ENCODE results near the gene JAK2. TPM values are rescaled to one million over a fixed set of nuclear protein-coding genes. Genes with fewer than 3 reads are reported as not detected.

The JAK2 gene
- total RNA-seq, 3 donors from 2014 or later = 17.0 to 24.4 (median 17.5) TPM

GRCh38 chr9:5044160-5044559 lies 59.1 kb downstream of the JAK2 start:
- intact Hi-C loops (cut with DNase I, micrococcal nuclease) = no loop called here
- Histone ChIP-seq H3K4me1 (ENCODE audit: low read depth) (no peaks in the 10 kb centered on the region), H3K4me3 (no peak overlapping the region), H3K36me3 (ENCODE audit: low read depth) (no peaks in the 10 kb centered on the region), H3K9me3 (peaks cover 15% of the 10 kb centered on the region)
- TF ChIP-seq, protein P1, sequence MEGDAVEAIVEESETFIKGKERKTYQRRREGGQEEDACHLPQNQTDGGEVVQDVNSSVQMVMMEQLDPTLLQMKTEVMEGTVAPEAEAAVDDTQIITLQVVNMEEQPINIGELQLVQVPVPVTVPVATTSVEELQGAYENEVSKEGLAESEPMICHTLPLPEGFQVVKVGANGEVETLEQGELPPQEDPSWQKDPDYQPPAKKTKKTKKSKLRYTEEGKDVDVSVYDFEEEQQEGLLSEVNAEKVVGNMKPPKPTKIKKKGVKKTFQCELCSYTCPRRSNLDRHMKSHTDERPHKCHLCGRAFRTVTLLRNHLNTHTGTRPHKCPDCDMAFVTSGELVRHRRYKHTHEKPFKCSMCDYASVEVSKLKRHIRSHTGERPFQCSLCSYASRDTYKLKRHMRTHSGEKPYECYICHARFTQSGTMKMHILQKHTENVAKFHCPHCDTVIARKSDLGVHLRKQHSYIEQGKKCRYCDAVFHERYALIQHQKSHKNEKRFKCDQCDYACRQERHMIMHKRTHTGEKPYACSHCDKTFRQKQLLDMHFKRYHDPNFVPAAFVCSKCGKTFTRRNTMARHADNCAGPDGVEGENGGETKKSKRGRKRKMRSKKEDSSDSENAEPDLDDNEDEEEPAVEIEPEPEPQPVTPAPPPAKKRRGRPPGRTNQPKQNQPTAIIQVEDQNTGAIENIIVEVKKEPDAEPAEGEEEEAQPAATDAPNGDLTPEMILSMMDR (IDR thresholded peaks at IDR 0.05) = no peak
- no peak for ATAC-seq
- no peak for DNase-seq

GRCh38 chr9:5052838-5053237 lies 67.8 kb downstream of the JAK2 start:
- TF ChIP-seq, protein P1 (IDR thresholded peaks at IDR 0.05) = no peak
- Histone ChIP-seq H3K4me3 (no peak overlapping the region), H3K36me3 (ENCODE audit: low read depth) (no peaks in the 10 kb centered on the region), H3K9me3 (no peaks in the 10 kb centered on the region), H3K4me1 (ENCODE audit: low read depth) (no peaks in the 10 kb centered on the region)
- ATAC-seq = no peak
- intact Hi-C loops (cut with DNase I, micrococcal nuclease) = no loop called here
- DNase-seq = no peak

GRCh38 chr9:5062631-5063030 lies 77.6 kb downstream of the JAK2 start:
- Histone ChIP-seq H3K36me3 (ENCODE audit: low read depth) (no peaks in the 10 kb centered on the region), H3K4me3 (no peak overlapping the region), H3K4me1 (ENCODE audit: low read depth) (no peaks in the 10 kb centered on the region), H3K9me3 (no peaks in the 10 kb centered on the region)
- DNase-seq (no peak), ATAC-seq (no peak)
- TF ChIP-seq, protein P1 (IDR thresholded peaks at IDR 0.05) = no peak
- intact Hi-C loops (cut with DNase I, micrococcal nuclease) = no loop called here

DNA sequence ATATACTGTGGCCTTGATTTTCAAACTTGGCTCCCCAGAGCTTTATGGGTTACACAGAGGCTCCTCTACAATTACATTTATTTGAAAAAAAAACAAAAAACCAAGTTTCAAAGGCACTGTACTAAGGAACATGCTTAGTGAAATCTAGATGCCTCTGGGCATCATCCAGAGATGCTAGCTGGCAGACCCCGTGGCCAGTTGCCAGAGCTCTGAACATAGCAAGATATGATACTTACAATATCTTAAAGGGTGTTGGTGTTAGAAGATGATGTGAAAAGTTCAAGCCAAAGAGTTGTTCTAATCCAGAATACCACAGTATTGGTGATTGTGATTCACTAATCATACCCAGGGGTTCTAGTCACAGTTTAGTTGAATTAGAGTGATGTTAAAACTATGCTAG lies 87.8 kb downstream of the JAK2 start:
- DNase-seq (no peak), ATAC-seq (no peak)
- Histone ChIP-seq H3K9me3 (no peaks in the 10 kb centered on the region), H3K4me1 (ENCODE audit: low read depth) (no peaks in the 10 kb centered on the region), H3K36me3 (ENCODE audit: low read depth) (no peaks in the 10 kb centered on the region), H3K4me3 (no peak overlapping the region)
- intact Hi-C loops (cut with DNase I, micrococcal nuclease) = no loop called here
- TF ChIP-seq, protein P1 (IDR thresholded peaks at IDR 0.05) = no peak

- H3K4me1 ChIP-seq (ENCODE audit: low read depth) = no peaks in the 10 kb centered on the region
- H3K36me3 ChIP-seq (ENCODE audit: low read depth) = no peaks in the 10 kb centered on the region
- no peak for DNase-seq
- intact Hi-C loops (cut with DNase I, micrococcal nuclease) = no loop called here
- TF ChIP-seq, protein P1 (IDR thresholded peaks at IDR 0.05) = no peak
- ATAC-seq = no peak
- no peaks in the 10 kb centered on the region for H3K9me3 ChIP-seq
- no peak overlapping the region for H3K4me3 ChIP-seq
Observed at GRCh38 chr9:5073701-5074100, 88.6 kb downstream of the JAK2 start.

- TF ChIP-seq, protein P1 (IDR thresholded peaks at IDR 0.05) = no peak
- intact Hi-C loops (cut with DNase I, micrococcal nuclease) = no loop called here
- Histone ChIP-seq H3K9me3 (no peaks in the 10 kb centered on the region), H3K4me1 (ENCODE audit: low read depth) (no peaks in the 10 kb centered on the region), H3K36me3 (ENCODE audit: low read depth) (no peaks in the 10 kb centered on the region), H3K4me3 (no peak overlapping the region)
- DNase-seq (no peak), ATAC-seq (no peak)
Observed at GRCh38 chr9:5085993-5086392, 100.9 kb downstream of the JAK2 start.
